Measurements from ENCODE around the gene MYRIP. TPM values are rescaled to one million over a fixed set of nuclear protein-coding genes. Genes with fewer than 3 reads are reported as not detected.

Gene MYRIP
- total RNA-seq, 1 experiment from 2014 or later = 0.59 TPM

- intact Hi-C loops (cut with micrococcal nuclease; ENCODE audit: unreplicated experiment) = no loop called here
- H3K4me3 Mint-ChIP-seq (ENCODE audit: unreplicated experiment) = no peak overlapping the region
- ChIA-PET POLR2A (no interaction called here), CTCF (no interaction called here)
- Histone ChIP-seq H3K36me3 (ENCODE audit: control insufficient read depth, insufficient read depth, low read length) (no peaks in the 10 kb centered on the region), H3K27me3 (replicated peaks; ENCODE audit: control insufficient read depth, insufficient read depth, low read length) (no peaks in the 10 kb centered on the region; the same call in 1 of the 2 replicates), H3K4me3 (ENCODE audit: low read depth, low read length) (no peak overlapping the region), H3K4me1 (no peaks in the 10 kb centered on the region), H3K9me3 (no peaks in the 10 kb centered on the region)
- H3K27ac Mint-ChIP-seq (ENCODE audit: unreplicated experiment) = no peak overlapping the region
- no TSS peak for BruUV-seq (replicated peaks)
- H3K27me3 Mint-ChIP-seq (ENCODE audit: insufficient read depth, unreplicated experiment) = peaks cover 2% of the 10 kb centered on the region
- TF ChIP-seq, protein P1, sequence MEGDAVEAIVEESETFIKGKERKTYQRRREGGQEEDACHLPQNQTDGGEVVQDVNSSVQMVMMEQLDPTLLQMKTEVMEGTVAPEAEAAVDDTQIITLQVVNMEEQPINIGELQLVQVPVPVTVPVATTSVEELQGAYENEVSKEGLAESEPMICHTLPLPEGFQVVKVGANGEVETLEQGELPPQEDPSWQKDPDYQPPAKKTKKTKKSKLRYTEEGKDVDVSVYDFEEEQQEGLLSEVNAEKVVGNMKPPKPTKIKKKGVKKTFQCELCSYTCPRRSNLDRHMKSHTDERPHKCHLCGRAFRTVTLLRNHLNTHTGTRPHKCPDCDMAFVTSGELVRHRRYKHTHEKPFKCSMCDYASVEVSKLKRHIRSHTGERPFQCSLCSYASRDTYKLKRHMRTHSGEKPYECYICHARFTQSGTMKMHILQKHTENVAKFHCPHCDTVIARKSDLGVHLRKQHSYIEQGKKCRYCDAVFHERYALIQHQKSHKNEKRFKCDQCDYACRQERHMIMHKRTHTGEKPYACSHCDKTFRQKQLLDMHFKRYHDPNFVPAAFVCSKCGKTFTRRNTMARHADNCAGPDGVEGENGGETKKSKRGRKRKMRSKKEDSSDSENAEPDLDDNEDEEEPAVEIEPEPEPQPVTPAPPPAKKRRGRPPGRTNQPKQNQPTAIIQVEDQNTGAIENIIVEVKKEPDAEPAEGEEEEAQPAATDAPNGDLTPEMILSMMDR (IDR thresholded peaks at IDR 0.05; ENCODE audit: insufficient read depth in 1 of 2, low read depth in 1 of 2, low read length in 1 of 2, severe bottlenecking in 1 of 2, unreplicated experiment in 1 of 2) = no peak
- H3K9me3 Mint-ChIP-seq (ENCODE audit: unreplicated experiment) = no peaks in the 10 kb centered on the region
- H3K4me1 Mint-ChIP-seq (ENCODE audit: low read depth, unreplicated experiment) = no peaks in the 10 kb centered on the region
- no peaks in the 10 kb centered on the region for H3K36me3 Mint-ChIP-seq (ENCODE audit: insufficient read depth, unreplicated experiment)
- no peak for DNase-seq
Observed at GRCh38 chr3:40043444-40043755, 234.0 kb downstream of the MYRIP start.

DNA sequence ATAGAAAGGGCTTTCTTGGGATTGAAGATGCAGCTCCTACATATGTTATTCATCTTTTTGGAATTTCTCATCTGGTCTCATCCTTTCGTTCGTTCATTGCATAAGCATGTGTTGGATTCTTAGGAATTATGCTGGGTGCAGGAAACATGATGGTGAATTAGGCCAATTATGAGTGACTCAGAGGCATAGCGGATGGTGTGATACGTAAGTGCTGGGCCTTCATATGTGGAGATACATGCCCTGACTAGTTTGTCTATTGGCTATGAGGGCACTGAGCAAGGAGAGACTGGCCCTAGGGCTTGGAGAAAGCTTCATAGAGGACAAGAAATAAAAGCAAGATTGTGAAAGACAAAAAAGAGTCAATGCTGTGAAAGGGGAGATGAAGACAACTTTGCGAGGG, 235.1 kb downstream of the MYRIP start:
- ChIA-PET POLR2A (no interaction called here), CTCF (no interaction called here)
- Histone ChIP-seq H3K9me3 (no peaks in the 10 kb centered on the region), H3K36me3 (ENCODE audit: control insufficient read depth, insufficient read depth, low read length) (no peaks in the 10 kb centered on the region), H3K4me3 (ENCODE audit: low read depth, low read length) (no peak overlapping the region), H3K27me3 (replicated peaks; ENCODE audit: control insufficient read depth, insufficient read depth, low read length) (no peaks in the 10 kb centered on the region; the same call in 1 of the 2 replicates), H3K4me1 (no peaks in the 10 kb centered on the region)
- DNase-seq = no peak
- no TSS peak for BruUV-seq (replicated peaks)
- TF ChIP-seq, protein P1 (IDR thresholded peaks at IDR 0.05; ENCODE audit: insufficient read depth in 1 of 2, low read depth in 1 of 2, low read length in 1 of 2, severe bottlenecking in 1 of 2, unreplicated experiment in 1 of 2) = no peak
- Mint-ChIP-seq H3K27ac (ENCODE audit: unreplicated experiment) (no peak overlapping the region), H3K4me1 (ENCODE audit: low read depth, unreplicated experiment) (no peaks in the 10 kb centered on the region), H3K36me3 (ENCODE audit: insufficient read depth, unreplicated experiment) (no peaks in the 10 kb centered on the region), H3K27me3 (ENCODE audit: insufficient read depth, unreplicated experiment) (no peaks in the 10 kb centered on the region), H3K4me3 (ENCODE audit: unreplicated experiment) (no peak overlapping the region), H3K9me3 (ENCODE audit: unreplicated experiment) (no peaks in the 10 kb centered on the region)
- intact Hi-C loops (cut with micrococcal nuclease; ENCODE audit: unreplicated experiment) = no loop called here

DNA sequence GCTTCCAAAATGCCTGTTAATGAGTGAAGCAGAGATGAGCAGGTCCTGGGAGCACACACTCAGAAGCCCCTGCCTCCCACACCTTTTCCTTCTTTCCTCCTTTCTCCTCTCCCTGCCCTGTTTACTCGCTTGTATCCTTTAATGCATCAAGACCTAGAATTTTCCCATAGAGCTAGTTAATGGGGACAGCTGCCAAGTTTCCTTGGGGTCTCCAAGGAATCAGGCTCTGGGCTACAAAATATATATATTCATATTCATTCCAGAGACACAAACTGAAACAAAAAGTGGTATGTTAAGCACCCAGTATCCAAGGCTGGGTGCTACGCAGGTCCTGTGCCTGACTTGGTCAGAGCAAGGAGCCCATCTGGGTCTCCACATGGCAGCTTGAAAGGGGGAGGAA, 235.6 kb downstream of the MYRIP start:
- H3K4me1 Mint-ChIP-seq (ENCODE audit: low read depth, unreplicated experiment) = no peaks in the 10 kb centered on the region
- no peak overlapping the region for H3K4me3 ChIP-seq (ENCODE audit: low read depth, low read length)
- H3K4me3 Mint-ChIP-seq (ENCODE audit: unreplicated experiment) = no peak overlapping the region
- H3K4me1 ChIP-seq = no peaks in the 10 kb centered on the region
- intact Hi-C loops (cut with micrococcal nuclease; ENCODE audit: unreplicated experiment) = no loop called here
- no peak for DNase-seq
- CTCF ChIA-PET = no interaction called here
- POLR2A ChIA-PET = no interaction called here
- no peaks in the 10 kb centered on the region; the same call in 1 of the 2 replicates for H3K27me3 ChIP-seq (replicated peaks; ENCODE audit: control insufficient read depth, insufficient read depth, low read length)
- no peak overlapping the region for H3K27ac Mint-ChIP-seq (ENCODE audit: unreplicated experiment)
- H3K27me3 Mint-ChIP-seq (ENCODE audit: insufficient read depth, unreplicated experiment) = no peaks in the 10 kb centered on the region
- no peaks in the 10 kb centered on the region for H3K36me3 ChIP-seq (ENCODE audit: control insufficient read depth, insufficient read depth, low read length)
- TF ChIP-seq, protein P1 (IDR thresholded peaks at IDR 0.05; ENCODE audit: insufficient read depth in 1 of 2, low read depth in 1 of 2, low read length in 1 of 2, severe bottlenecking in 1 of 2, unreplicated experiment in 1 of 2) = no peak
- H3K9me3 Mint-ChIP-seq (ENCODE audit: unreplicated experiment) = no peaks in the 10 kb centered on the region
- no TSS peak for BruUV-seq (replicated peaks)
- H3K9me3 ChIP-seq = no peaks in the 10 kb centered on the region
- H3K36me3 Mint-ChIP-seq (ENCODE audit: insufficient read depth, unreplicated experiment) = no peaks in the 10 kb centered on the region
